Uterus (tissue), 4 donors: Measurements from ENCODE around the gene PIK3C2A. TPM values are rescaled to one million over a fixed set of nuclear protein-coding genes. Genes with fewer than 3 reads are reported as not detected.

Source experiments
- DNase-seq, 2 donors: peaks; one replicate each; pipeline ENCODE4 v3.0.0-alpha.2; 2019 to 2020
- H3K27ac ChIP-seq, 2 donors: fragments of 200-600 bp; sonication (generic); 1 replicate in 1 of 2; 2 replicates in 1 of 2; pipeline ENCODE4 v1.5.1; 2016 to 2018
- H3K27me3 ChIP-seq, 2 donors: fragments of 200-600 bp; sonication (generic); one replicate each; pipeline ENCODE4 v1.5.1; 2018 to 2019; ENCODE audit warnings: control low read depth in 1 of 2
- H3K36me3 ChIP-seq, 2 donors: fragments of 200-600 bp; sonication (generic); one replicate each; pipeline ENCODE4 v1.5.1; 2019; ENCODE audit warnings: control low read depth in 1 of 2
- H3K4me1 ChIP-seq, 2 donors: fragments of 200-600 bp; sonication (generic); one replicate each; pipeline ENCODE4 v1.5.1; 2018 to 2019; ENCODE audit warnings: control low read depth in 1 of 2
- H3K4me3 ChIP-seq, 2 donors: fragments of 200-600 bp; sonication (generic); 1 replicate in 1 of 2; 2 replicates in 1 of 2; pipeline ENCODE4 v1.5.1; 2018 to 2019; ENCODE audit warnings: mild to moderate bottlenecking in 1 of 2
- H3K9me3 ChIP-seq, 2 donors: fragments of 200-600 bp; sonication (generic); one replicate each; pipeline ENCODE4 v1.5.1; 2019; ENCODE audit warnings: control low read depth in 1 of 2
- POLR2A ChIP-seq, 2 donors: fragments of 450-650 bp; IDR thresholded peaks; one replicate each; pipeline ENCODE4 v1.6.1; 2016; ENCODE audit warnings: antibody characterized with exemption in 2 of 2, mild to moderate bottlenecking in 1 of 2, moderate library complexity in 1 of 2
- intact Hi-C: fragments of 100-400 bp; cut with DNase I; formaldehyde crosslinking; loops from one replicate; pipeline ENCODE4 v1.15.1; 2023; ENCODE audit warnings: low total_unique reads
- total RNA-seq, 4 donors: library from RNA; depleted of rRNA in 3 of 4; stranded (reverse); fragments of >200 nt in 3 of 4; gene quantifications; one replicate each; pipeline versions ENCODE4 v1.1.0 to v1.2.4, GENCODE V29; 2014 to 2023
- TF ChIP-seq, protein P1 (sequence below), 4 experiments: fragments of 200-600 bp in 2 of 4; fragments of 450-650 bp in 2 of 4; sonication (generic) in 2 of 4; IDR thresholded peaks; one replicate each; pipeline ENCODE4 v1.5.1; 2016 to 2019; ENCODE audit warnings: antibody characterized with exemption in 4 of 4, mild to moderate bottlenecking in 2 of 4, moderate library complexity in 1 of 4
- donor health status: DM: yes; HTN: yes; CAD: no.

PIK3C2A gene
- total RNA-seq, 4 donors from 2014 or later = 63.5 to 147 (median 90.5) TPM

DNA sequence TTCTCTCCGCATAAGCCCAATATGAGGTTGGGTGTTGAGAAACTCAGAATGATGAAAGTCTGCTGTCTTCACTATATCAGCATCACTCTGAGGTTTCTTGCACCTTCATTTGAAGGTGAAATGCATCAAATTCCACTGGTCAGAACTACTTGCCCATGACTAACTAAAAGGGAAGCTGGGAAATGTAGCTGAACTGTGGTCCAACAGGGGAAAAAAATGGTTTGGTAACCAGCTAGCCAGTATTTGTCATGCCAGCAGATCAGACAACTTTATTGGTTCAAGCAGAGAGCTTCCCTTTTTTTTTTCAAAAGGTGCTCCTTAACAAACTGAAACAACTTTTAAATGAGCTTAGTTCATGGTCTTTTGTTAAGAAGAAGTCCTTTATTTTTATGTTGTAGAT is 14.2 kb upstream of the PIK3C2A start:
- Histone ChIP-seq H3K4me3 (no peak overlapping the region), H3K36me3 (no peaks in the 10 kb centered on the region), H3K4me1 (no peaks in the 10 kb centered on the region), H3K9me3 (no peaks in the 10 kb centered on the region), H3K27me3 (no peaks in the 10 kb centered on the region), H3K27ac (no peak overlapping the region)
- no peak for DNase-seq
- intact Hi-C loops = no loop called here
- TF ChIP-seq, protein P1, sequence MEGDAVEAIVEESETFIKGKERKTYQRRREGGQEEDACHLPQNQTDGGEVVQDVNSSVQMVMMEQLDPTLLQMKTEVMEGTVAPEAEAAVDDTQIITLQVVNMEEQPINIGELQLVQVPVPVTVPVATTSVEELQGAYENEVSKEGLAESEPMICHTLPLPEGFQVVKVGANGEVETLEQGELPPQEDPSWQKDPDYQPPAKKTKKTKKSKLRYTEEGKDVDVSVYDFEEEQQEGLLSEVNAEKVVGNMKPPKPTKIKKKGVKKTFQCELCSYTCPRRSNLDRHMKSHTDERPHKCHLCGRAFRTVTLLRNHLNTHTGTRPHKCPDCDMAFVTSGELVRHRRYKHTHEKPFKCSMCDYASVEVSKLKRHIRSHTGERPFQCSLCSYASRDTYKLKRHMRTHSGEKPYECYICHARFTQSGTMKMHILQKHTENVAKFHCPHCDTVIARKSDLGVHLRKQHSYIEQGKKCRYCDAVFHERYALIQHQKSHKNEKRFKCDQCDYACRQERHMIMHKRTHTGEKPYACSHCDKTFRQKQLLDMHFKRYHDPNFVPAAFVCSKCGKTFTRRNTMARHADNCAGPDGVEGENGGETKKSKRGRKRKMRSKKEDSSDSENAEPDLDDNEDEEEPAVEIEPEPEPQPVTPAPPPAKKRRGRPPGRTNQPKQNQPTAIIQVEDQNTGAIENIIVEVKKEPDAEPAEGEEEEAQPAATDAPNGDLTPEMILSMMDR (IDR thresholded peaks at IDR 0.05) = no peak
- TF ChIP-seq POLR2A (IDR thresholded peaks at IDR 0.05) = no peak

DNA sequence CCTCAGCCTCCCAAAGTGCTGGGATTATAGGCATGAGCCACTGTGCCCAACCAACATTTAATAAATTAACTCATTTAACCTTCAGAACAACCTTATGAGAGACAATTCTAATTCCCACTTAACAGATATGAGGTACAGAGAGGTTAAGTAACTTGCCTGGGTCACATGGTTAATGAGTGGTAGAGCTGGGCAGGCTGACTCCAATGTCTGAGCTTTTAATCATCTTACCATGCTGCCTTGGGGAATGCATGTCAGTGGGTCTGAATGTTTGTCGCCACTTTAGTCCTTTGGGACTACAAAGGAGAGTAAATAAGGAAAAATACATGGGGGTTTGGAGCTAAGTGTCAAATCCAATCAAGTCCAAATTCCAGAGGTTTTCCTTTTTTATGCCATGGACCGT is 11.2 kb upstream of the PIK3C2A start:
- H3K4me1 ChIP-seq = no peaks in the 10 kb centered on the region
- intact Hi-C loops = no loop called here
- no peak for TF ChIP-seq POLR2A (IDR thresholded peaks at IDR 0.05)
- TF ChIP-seq, protein P1 (IDR thresholded peaks at IDR 0.05) = no peak
- no peaks in the 10 kb centered on the region for H3K9me3 ChIP-seq
- no peak overlapping the region for H3K27ac ChIP-seq
- no peaks in the 10 kb centered on the region for H3K27me3 ChIP-seq
- H3K36me3 ChIP-seq = no peaks in the 10 kb centered on the region
- no peak for DNase-seq
- H3K4me3 ChIP-seq = no peak overlapping the region

DNA sequence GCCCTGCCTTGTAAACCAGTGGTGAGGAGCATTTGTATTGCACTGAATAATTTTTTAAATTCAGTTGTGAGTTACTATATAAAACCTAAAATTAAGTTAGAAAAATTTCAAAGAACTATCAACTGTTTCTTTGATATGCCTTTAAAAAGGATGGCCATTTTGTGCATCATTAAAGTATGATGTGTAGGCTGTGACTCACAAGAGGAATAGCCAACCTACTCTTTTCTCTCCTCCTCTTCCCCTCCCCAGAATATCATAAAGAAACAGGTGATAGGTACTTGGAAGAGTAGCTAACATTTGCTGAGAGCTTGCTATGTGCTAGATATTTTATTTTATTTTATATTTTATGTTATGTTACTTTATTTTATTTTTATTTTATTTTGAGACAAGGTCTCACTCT is 10.6 kb upstream of the PIK3C2A start:
- no peak for DNase-seq
- intact Hi-C loops = no loop called here
- no peak for TF ChIP-seq POLR2A (IDR thresholded peaks at IDR 0.05)
- TF ChIP-seq, protein P1 (IDR thresholded peaks at IDR 0.05) = no peak
- Histone ChIP-seq H3K9me3 (no peaks in the 10 kb centered on the region), H3K27ac (no peak overlapping the region), H3K36me3 (no peaks in the 10 kb centered on the region), H3K27me3 (no peaks in the 10 kb centered on the region), H3K4me1 (no peaks in the 10 kb centered on the region), H3K4me3 (no peak overlapping the region)

DNA sequence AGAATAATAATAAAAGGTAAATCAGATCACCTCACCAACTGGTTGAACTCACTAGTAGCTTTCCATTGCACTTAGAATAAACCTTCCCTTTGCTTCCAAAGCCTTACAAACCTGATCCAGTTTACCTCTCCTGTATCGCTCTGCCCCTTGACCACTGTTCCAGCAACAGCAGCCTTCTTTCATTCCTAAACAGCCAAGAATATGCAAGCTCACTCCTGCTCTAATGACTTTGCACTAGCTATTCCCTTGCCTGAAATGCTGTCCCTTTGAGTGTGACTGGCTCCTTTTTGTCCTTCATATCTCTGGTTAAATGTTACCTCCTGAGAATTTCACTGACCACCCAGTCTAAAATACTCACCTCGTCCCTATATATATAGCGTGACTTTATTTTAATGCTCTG is 9.6 kb upstream of the PIK3C2A start:
- Histone ChIP-seq H3K36me3 (no peaks in the 10 kb centered on the region), H3K27me3 (no peaks in the 10 kb centered on the region), H3K4me1 (no peaks in the 10 kb centered on the region), H3K9me3 (no peaks in the 10 kb centered on the region), H3K4me3 (no peak overlapping the region), H3K27ac (no peak overlapping the region)
- DNase-seq = no peak
- intact Hi-C loops = no loop called here
- TF ChIP-seq, protein P1 (IDR thresholded peaks at IDR 0.05) = no peak
- TF ChIP-seq POLR2A (IDR thresholded peaks at IDR 0.05) = no peak

DNA sequence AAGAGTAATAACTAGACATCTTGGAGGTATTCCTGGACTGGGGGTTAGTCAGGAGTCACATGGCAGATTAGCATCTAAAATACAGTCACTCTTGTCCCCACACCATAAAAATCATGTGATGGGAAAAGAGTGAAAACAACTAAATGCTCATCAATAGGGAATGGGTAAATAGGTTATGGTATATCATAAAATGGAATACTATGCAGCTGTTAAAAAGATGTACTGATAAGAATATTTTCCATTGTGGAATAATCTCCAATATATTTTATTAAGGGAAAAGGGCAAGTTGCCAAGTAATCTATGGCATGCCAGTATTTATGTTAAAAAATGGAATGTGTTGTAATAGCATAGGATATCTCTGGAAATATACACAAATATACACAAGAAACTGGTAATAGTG is 6.6 kb upstream of the PIK3C2A start:
- intact Hi-C loops = no loop called here
- no peaks in the 10 kb centered on the region for H3K36me3 ChIP-seq
- no peaks in the 10 kb centered on the region for H3K27me3 ChIP-seq
- TF ChIP-seq, protein P1 (IDR thresholded peaks at IDR 0.05) = no peak
- TF ChIP-seq POLR2A (IDR thresholded peaks at IDR 0.05) = no peak
- H3K4me1 ChIP-seq = no peaks in the 10 kb centered on the region
- H3K9me3 ChIP-seq = no peaks in the 10 kb centered on the region
- H3K4me3 ChIP-seq = no peak overlapping the region
- no peak for DNase-seq
- H3K27ac ChIP-seq = no peak overlapping the region
